GM23338 (cell line): Measurements from ENCODE around the gene SCN2A. TPM values are rescaled to one million over a fixed set of nuclear protein-coding genes. Genes with fewer than 3 reads are reported as not detected.

Experiments used
- ATAC-seq: fragments of 200-7000 bp; cut with Tn5 transposase; 3 replicates; pipeline ENCODE4 v1.9.1; 2020
- DNase-seq: peaks from one replicate; pipeline ENCODE4 v3.0.0-alpha.2; 2015; ENCODE audit warnings: low spot score
- H2AFZ ChIP-seq: fragments of 200-600 bp; sonication (generic); 2 replicates; pipeline ENCODE4 v1.8.0; 2016; ENCODE audit warnings: antibody characterized with exemption, mild to moderate bottlenecking, moderate library complexity
- H3F3A ChIP-seq: fragments of 200-600 bp; sonication (generic); replicated peaks from 2 replicates; pipeline ENCODE4 v1.8.0; 2017; ENCODE audit warnings: antibody characterized with exemption, mixed run types, low read depth
- H3K27ac ChIP-seq: fragments of 200-600 bp; sonication (generic); 2 replicates; pipeline ENCODE4 v1.6.1; 2016; ENCODE audit warnings: low read depth
- H3K27me3 ChIP-seq: fragments of 200-600 bp; sonication (generic); 2 replicates; pipeline ENCODE4 v1.8.0; 2016; ENCODE audit warnings: mild to moderate bottlenecking, mixed run types, moderate library complexity; ENCODE audit not compliant: insufficient read depth
- H3K36me3 ChIP-seq: fragments of 200-600 bp; sonication (generic); 2 replicates; pipeline ENCODE4 v1.8.0; 2016; ENCODE audit warnings: mild to moderate bottlenecking; ENCODE audit not compliant: insufficient read depth
- H3K4me1 ChIP-seq: fragments of 200-600 bp; sonication (generic); 2 replicates; pipeline ENCODE4 v1.8.0; 2016; ENCODE audit warnings: mild to moderate bottlenecking, moderate library complexity; ENCODE audit not compliant: insufficient read depth
- H3K4me2 ChIP-seq: fragments of 200-600 bp; sonication (generic); 2 replicates; pipeline ENCODE4 v1.7.1; 2017; ENCODE audit warnings: mixed run types
- H3K4me3 ChIP-seq: fragments of 200-600 bp; sonication (generic); 2 replicates; pipeline ENCODE4 v1.6.1; 2016; ENCODE audit warnings: mixed run types
- H3K79me2 ChIP-seq: fragments of 200-600 bp; sonication (generic); replicated peaks from 2 replicates; pipeline ENCODE4 v1.8.0; 2017; ENCODE audit warnings: mild to moderate bottlenecking; ENCODE audit not compliant: insufficient read depth
- H3K9me2 ChIP-seq: fragments of 200-600 bp; sonication (generic); 2 replicates; pipeline ENCODE4 v1.8.0; 2017; ENCODE audit not compliant: insufficient read depth
- H4K20me1 ChIP-seq: fragments of 200-600 bp; sonication (generic); replicated peaks from 2 replicates; pipeline ENCODE4 v1.8.0; 2017; ENCODE audit warnings: mild to moderate bottlenecking; ENCODE audit not compliant: insufficient read depth
- H3K27ac Mint-ChIP-seq: 2 replicates; pipeline ENCODE4 v1.8.0; 2020; ENCODE audit warnings: inconsistent platforms, mild to moderate bottlenecking, moderate library complexity, mixed read lengths
- H3K27me3 Mint-ChIP-seq: 3 replicates; pipeline ENCODE4 v1.8.0; 2022; ENCODE audit warnings: low read depth, mild to moderate bottlenecking, moderate library complexity, mixed read lengths, inconsistent platforms; ENCODE audit not compliant: insufficient read depth, poor library complexity
- H3K36me3 Mint-ChIP-seq: 3 replicates; pipeline ENCODE4 v1.8.0; 2021; ENCODE audit warnings: low read depth, mild to moderate bottlenecking, inconsistent platforms, moderate library complexity, mixed read lengths
- H3K4me1 Mint-ChIP-seq: 3 replicates; pipeline ENCODE4 v1.8.0; 2020; ENCODE audit warnings: mild to moderate bottlenecking, inconsistent platforms, mixed read lengths
- H3K4me3 Mint-ChIP-seq: 3 replicates; pipeline ENCODE4 v1.8.0; 2021; ENCODE audit warnings: moderate library complexity, mild to moderate bottlenecking, inconsistent platforms, mixed read lengths
- H3K9me3 Mint-ChIP-seq: 3 replicates; pipeline ENCODE4 v1.8.0; 2020; ENCODE audit warnings: moderate library complexity, mild to moderate bottlenecking, inconsistent platforms, mixed read lengths
- CREB1 ChIP-seq: fragments of 250-450 bp; sonication (Bioruptor Pico); IDR thresholded peaks from 2 replicates; pipeline ENCODE4 v1.5.0; 2020; ENCODE audit warnings: low read depth, mild to moderate bottlenecking, moderate library complexity
- CTCF ChIP-seq, 2 experiments: fragments of 200-600 bp in 1 of 2; sonication (generic) in 1 of 2; conservative IDR thresholded peaks; 2 replicates each; pipeline versions ENCODE4 v1.5.1 to v1.6.1; 2016 to 2017; ENCODE audit warnings: antibody characterized with exemption in 2 of 2, low read depth in 2 of 2, mild to moderate bottlenecking in 2 of 2, moderate library complexity in 1 of 2
- ETS1 ChIP-seq: IDR thresholded peaks from 2 replicates; pipeline ENCODE4 v1.6.1; 2016; ENCODE audit warnings: antibody characterized with exemption
- EZH2phosphoT487 ChIP-seq: fragments of 200-600 bp; sonication (generic); IDR thresholded peaks from one replicate; pipeline ENCODE4 v1.8.1; 2018; ENCODE audit warnings: antibody characterized with exemption; ENCODE audit not compliant: unreplicated experiment
- JUNB ChIP-seq: IDR thresholded peaks from one replicate; pipeline ENCODE4 v1.6.1; 2016; ENCODE audit warnings: antibody characterized with exemption; ENCODE audit not compliant: unreplicated experiment
- NANOG ChIP-seq: IDR thresholded peaks from 2 replicates; pipeline ENCODE4 v1.6.1; 2016; ENCODE audit warnings: antibody characterized with exemption, borderline replicate concordance
- POLR2AphosphoS5 ChIP-seq: IDR thresholded peaks from 2 replicates; pipeline ENCODE4 v1.6.1; 2016; ENCODE audit warnings: antibody characterized with exemption, low read depth
- STAT1 ChIP-seq: IDR thresholded peaks from one replicate; pipeline ENCODE4 v1.6.1; 2016; ENCODE audit warnings: antibody characterized with exemption; ENCODE audit not compliant: unreplicated experiment
- ZNF114 ChIP-seq: fragments of 250-450 bp; sonication (Bioruptor Pico); IDR thresholded peaks from 2 replicates; pipeline ENCODE4 v1.5.0; 2020; ENCODE audit warnings: mild to moderate bottlenecking, moderate library complexity
- ZNF331 ChIP-seq: fragments of 250-450 bp; sonication (Bioruptor Pico); IDR thresholded peaks from 2 replicates; pipeline ENCODE4 v1.5.0; 2020; ENCODE audit warnings: low read depth, mild to moderate bottlenecking, moderate library complexity
- polyA plus RNA-seq: library from polyadenylated mRNA; unstranded; fragments of >200 nt; fragmentation: Nextera tagmentation; extraction: Ambion mirVana; gene quantifications from 2 replicates; pipeline ENCODE4 v1.2.1, GENCODE V29; 2016
- total RNA-seq: library from RNA; depleted of rRNA; stranded (reverse); fragments of >200 nt; shearing (Covaris generic); gene quantifications from 2 replicates; pipeline ENCODE4 v1.2.3, GENCODE V29; 2014

The SCN2A gene
- total and polyA plus RNA-seq, 2 experiments from 2014 or later = 0.45 to 0.52 TPM

DNA sequence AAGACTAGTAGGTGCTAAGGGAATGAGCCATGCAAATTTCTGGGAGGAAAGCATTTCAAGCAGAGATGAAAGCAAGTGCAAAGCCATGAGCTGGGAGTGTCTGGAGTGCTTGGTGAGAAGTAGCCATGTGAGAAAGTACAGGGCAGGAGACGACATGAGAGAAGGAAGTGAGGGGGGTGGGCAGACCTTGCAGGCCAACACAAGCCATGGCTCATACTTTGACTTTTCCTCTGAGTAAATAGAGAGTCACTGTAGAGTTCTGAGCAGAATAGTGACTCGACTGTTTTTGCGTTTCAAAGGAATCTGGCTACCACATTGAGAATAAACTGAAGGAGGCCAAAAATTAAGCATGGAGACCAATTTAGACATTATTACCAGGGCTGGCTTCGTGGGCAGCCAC, 42.2 kb downstream of the SCN2A start:
- Mint-ChIP-seq H3K27ac (no peak overlapping the region), H3K36me3 (no peaks in the 10 kb centered on the region), H3K4me1 (peaks cover 6% of the 10 kb centered on the region), H3K9me3 (no peaks in the 10 kb centered on the region), H3K27me3 (no peaks in the 10 kb centered on the region), H3K4me3 (no peak overlapping the region)
- no peaks in the 10 kb centered on the region for H3K4me1 ChIP-seq
- DNase-seq (no peak), ATAC-seq (no peak)
- H3K27me3 ChIP-seq = no peaks in the 10 kb centered on the region
- H3K79me2 ChIP-seq = no peaks in the 10 kb centered on the region
- no peak overlapping the region for H3K4me3 ChIP-seq
- H3K27ac ChIP-seq = no peak overlapping the region
- no peak for TF ChIP-seq STAT1
- TF ChIP-seq JUNB = no peak
- TF ChIP-seq CTCF (conservative IDR thresholded peaks at IDR 0.05; ENCODE audit: low read depth in 2 of 2) = no peak
- no peak for TF ChIP-seq POLR2AphosphoS5
- no peak for TF ChIP-seq ETS1
- no peak for TF ChIP-seq NANOG
- TF ChIP-seq EZH2phosphoT487 = no peak
- no peak for TF ChIP-seq CREB1 (CRISPR knock-in tag)
- TF ChIP-seq ZNF114 = no peak
- no peak for TF ChIP-seq ZNF331 (CRISPR knock-in tag)
- H4K20me1 ChIP-seq = no peaks in the 10 kb centered on the region
- H3K36me3 ChIP-seq = no peaks in the 10 kb centered on the region
- H3K9me2 ChIP-seq = peaks cover 3% of the 10 kb centered on the region
- no peaks in the 10 kb centered on the region for H3F3A ChIP-seq
- no peak overlapping the region for H3K4me2 ChIP-seq
- no peak overlapping the region; the same call in 1 of the 2 replicates for H2AFZ ChIP-seq

- Histone ChIP-seq H3K4me3 (no peak overlapping the region), H3K27ac (no peak overlapping the region), H3K9me2 (peaks cover 8% of the 10 kb centered on the region; the same call in 1 of the 2 replicates), H3F3A (no peaks in the 10 kb centered on the region), H3K36me3 (no peaks in the 10 kb centered on the region), H3K27me3 (no peaks in the 10 kb centered on the region), H4K20me1 (no peaks in the 10 kb centered on the region), H2AFZ (no peak overlapping the region), H3K79me2 (no peaks in the 10 kb centered on the region), H3K4me1 (no peaks in the 10 kb centered on the region), H3K4me2 (no peak overlapping the region)
- peaks cover 8% of the 10 kb centered on the region for H3K4me1 Mint-ChIP-seq
- no peaks in the 10 kb centered on the region for H3K36me3 Mint-ChIP-seq
- TF ChIP-seq ZNF331 (CRISPR knock-in tag) = no peak
- TF ChIP-seq JUNB = no peak
- no peak for TF ChIP-seq EZH2phosphoT487
- no peak for TF ChIP-seq POLR2AphosphoS5
- no peak for TF ChIP-seq STAT1
- H3K27ac Mint-ChIP-seq = no peak overlapping the region
- no peaks in the 10 kb centered on the region for H3K9me3 Mint-ChIP-seq
- no peak for DNase-seq
- no peak overlapping the region for H3K4me3 Mint-ChIP-seq
- no peaks in the 10 kb centered on the region for H3K27me3 Mint-ChIP-seq
- no peak for ATAC-seq
These were observed 44.1 kb downstream of the SCN2A start for GRCh38 chr2:165283342-165283741.
